MM.1S (cell line): ENCODE results near the gene PKD2L1.
A peak's percentile ranks its signal among the peaks of the same experiment; 100 is the strongest.
"Not testable (repeated sequence)": the region's sequence is repeated elsewhere in the genome, so short reads cannot be mapped to it uniquely, and the experiment has no call there.

Source experiments
- DNase-seq: peaks from one replicate; pipeline ENCODE4 v3.0.0-alpha.2; 2015
- H2AFZ ChIP-seq: fragments of 300-600 bp; sonication (generic); 2 replicates; pipeline ENCODE4 v1.6.0; 2016; ENCODE audit warnings: antibody characterized with exemption, low read length
- H3F3A ChIP-seq: fragments of 300-600 bp; sonication (generic); 2 replicates; pipeline ENCODE4 v1.6.1; 2016; ENCODE audit warnings: mild to moderate bottlenecking, antibody characterized with exemption, low read length, moderate library complexity, mixed read lengths; ENCODE audit not compliant: insufficient read depth
- H3K27ac ChIP-seq: fragments of 300-600 bp; sonication (generic); 2 replicates; pipeline ENCODE4 v1.5.1; 2016; ENCODE audit warnings: mild to moderate bottlenecking, low read length
- H3K27me3 ChIP-seq: fragments of 300-600 bp; sonication (generic); replicated peaks from 2 replicates; pipeline ENCODE4 v1.6.0; 2016; ENCODE audit warnings: low read length; ENCODE audit not compliant: insufficient read depth
- H3K36me3 ChIP-seq: fragments of 300-600 bp; sonication (generic); replicated peaks from 2 replicates; pipeline ENCODE4 v1.6.1; 2016; ENCODE audit warnings: mild to moderate bottlenecking, low read length, mixed read lengths; ENCODE audit not compliant: insufficient read depth
- H3K4me1 ChIP-seq: fragments of 300-600 bp; sonication (generic); 2 replicates; pipeline ENCODE4 v1.6.1; 2016; ENCODE audit warnings: low read length, mixed read lengths
- H3K4me2 ChIP-seq: fragments of 300-600 bp; sonication (generic); 2 replicates; pipeline ENCODE4 v1.6.0; 2016; ENCODE audit warnings: low read depth, low read length
- H3K4me3 ChIP-seq: fragments of 300-600 bp; sonication (generic); 2 replicates; pipeline ENCODE4 v1.5.1; 2016; ENCODE audit warnings: low read length, mixed read lengths
- H3K79me2 ChIP-seq: fragments of 300-600 bp; sonication (generic); 2 replicates; pipeline ENCODE4 v1.6.1; 2016; ENCODE audit warnings: mixed run types, low read length, mixed read lengths
- H3K9ac ChIP-seq: fragments of 300-600 bp; sonication (generic); 2 replicates; pipeline ENCODE4 v1.6.1; 2016; ENCODE audit warnings: low read length, mixed read lengths
- H3K9me2 ChIP-seq: fragments of 300-600 bp; sonication (generic); replicated peaks from 2 replicates; pipeline ENCODE4 v1.6.1; 2016; ENCODE audit warnings: mild to moderate bottlenecking, low read length, mixed read lengths; ENCODE audit not compliant: insufficient read depth
- H3K9me3 ChIP-seq: fragments of 300-600 bp; sonication (generic); replicated peaks from 2 replicates; pipeline ENCODE4 v1.6.1; 2016; ENCODE audit warnings: mild to moderate bottlenecking, low read length, mixed read lengths; ENCODE audit not compliant: insufficient read depth
- H4K20me1 ChIP-seq: fragments of 300-600 bp; sonication (generic); 2 replicates; pipeline ENCODE4 v1.6.1; 2016; ENCODE audit warnings: mild to moderate bottlenecking, low read length, moderate library complexity, mixed read lengths; ENCODE audit not compliant: insufficient read depth
- EZH2 ChIP-seq: fragments of 300-600 bp; sonication (generic); optimal IDR thresholded peaks from 2 replicates; pipeline ENCODE3; 2017; ENCODE audit warnings: low read depth, mild to moderate bottlenecking, antibody characterized with exemption, low read length, mixed read lengths
- EZH2phosphoT487 ChIP-seq: fragments of 300-600 bp; sonication (generic); IDR thresholded peaks from 2 replicates; pipeline ENCODE4 v1.6.1; 2018; ENCODE audit warnings: antibody characterized with exemption, low read length
- TF ChIP-seq, protein P1 (sequence below): fragments of 300-600 bp; sonication (generic); IDR thresholded peaks from 2 replicates; pipeline ENCODE4 v1.5.1; 2016; ENCODE audit warnings: antibody characterized with exemption, low read length, mixed read lengths

PKD2L1 gene

DNA sequence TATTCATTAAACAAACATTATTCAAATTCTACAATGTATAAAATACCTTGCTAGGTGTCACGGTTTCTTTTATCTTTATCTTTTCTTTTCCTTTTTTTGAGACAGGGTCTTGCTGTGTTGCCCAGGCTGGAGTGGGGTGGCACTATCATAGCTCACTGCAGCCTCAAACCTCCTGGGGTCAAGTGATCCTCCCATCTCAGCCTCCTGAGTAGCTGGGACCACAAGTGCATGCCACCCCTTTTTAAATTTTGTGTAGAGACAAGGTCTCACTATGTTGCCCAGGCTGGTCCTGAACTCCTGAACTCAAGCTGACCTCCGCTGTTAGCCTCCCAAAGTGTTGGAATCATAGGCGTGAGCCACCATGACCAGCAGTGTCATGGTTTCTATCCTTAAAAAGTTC, 25.6 kb downstream of the PKD2L1 start:
- no peak overlapping the region for H3K4me2 ChIP-seq

DNA sequence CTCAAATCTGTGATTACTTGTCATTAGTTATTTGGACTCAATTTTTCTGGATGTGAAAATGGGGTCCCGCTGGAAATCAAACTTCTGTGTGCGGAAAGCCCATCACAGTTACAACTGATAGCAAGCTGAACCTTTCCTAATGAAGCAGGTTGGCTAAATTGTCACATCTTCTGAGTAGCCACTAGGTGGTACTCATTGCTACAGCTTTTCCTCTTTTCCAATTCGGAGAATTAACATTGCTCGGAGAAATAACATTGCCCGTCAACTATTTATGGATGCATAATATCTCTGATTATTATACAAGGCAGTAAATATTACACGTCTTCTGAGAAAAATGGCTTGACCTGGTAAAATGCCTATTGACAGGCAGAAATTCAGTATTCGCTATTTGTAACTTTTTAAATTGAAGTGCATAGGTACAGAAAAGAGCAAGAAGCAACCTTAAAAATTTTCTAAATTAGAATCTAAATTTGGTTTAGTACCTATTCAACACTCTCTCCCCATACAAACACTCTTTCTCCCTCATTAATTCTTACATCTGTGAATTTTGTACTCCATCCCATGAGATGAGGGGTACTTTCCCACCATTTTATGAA, 26.2 kb downstream of the PKD2L1 start:
- Histone ChIP-seq H3K79me2 (no peaks in the 10 kb centered on the region), H3K36me3 (no peaks in the 10 kb centered on the region), H3K4me2 (no peak overlapping the region), H3K9ac (no peak overlapping the region), H4K20me1 (no peaks in the 10 kb centered on the region), H3K4me1 (peaks cover 10% of the 10 kb centered on the region), H3K4me3 (no peak overlapping the region), H3K27ac (no peak overlapping the region), H3K9me2 (no peaks in the 10 kb centered on the region), H3F3A (0 out of 2 replicates have a peak, but pooled peaks cover 3% of the 10 kb centered on the region), H2AFZ (no peak overlapping the region), H3K9me3 (no peaks in the 10 kb centered on the region), H3K27me3 (no peaks in the 10 kb centered on the region)
- peak; percentile 48 for DNase-seq
- TF ChIP-seq EZH2 (no peak), EZH2phosphoT487 (no peak)
- TF ChIP-seq, protein P1, sequence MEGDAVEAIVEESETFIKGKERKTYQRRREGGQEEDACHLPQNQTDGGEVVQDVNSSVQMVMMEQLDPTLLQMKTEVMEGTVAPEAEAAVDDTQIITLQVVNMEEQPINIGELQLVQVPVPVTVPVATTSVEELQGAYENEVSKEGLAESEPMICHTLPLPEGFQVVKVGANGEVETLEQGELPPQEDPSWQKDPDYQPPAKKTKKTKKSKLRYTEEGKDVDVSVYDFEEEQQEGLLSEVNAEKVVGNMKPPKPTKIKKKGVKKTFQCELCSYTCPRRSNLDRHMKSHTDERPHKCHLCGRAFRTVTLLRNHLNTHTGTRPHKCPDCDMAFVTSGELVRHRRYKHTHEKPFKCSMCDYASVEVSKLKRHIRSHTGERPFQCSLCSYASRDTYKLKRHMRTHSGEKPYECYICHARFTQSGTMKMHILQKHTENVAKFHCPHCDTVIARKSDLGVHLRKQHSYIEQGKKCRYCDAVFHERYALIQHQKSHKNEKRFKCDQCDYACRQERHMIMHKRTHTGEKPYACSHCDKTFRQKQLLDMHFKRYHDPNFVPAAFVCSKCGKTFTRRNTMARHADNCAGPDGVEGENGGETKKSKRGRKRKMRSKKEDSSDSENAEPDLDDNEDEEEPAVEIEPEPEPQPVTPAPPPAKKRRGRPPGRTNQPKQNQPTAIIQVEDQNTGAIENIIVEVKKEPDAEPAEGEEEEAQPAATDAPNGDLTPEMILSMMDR: peak; percentile 75

More for the DNA sequence above, 25.6 kb downstream of the PKD2L1 start:
- H3K4me1 ChIP-seq: peaks cover 15% of the 10 kb centered on the region
- no peaks in the 10 kb centered on the region for H3K9me3 ChIP-seq
- no peak overlapping the region for H3K9ac ChIP-seq
- H3K9me2 ChIP-seq: no peaks in the 10 kb centered on the region
- TF ChIP-seq EZH2: no peak
- TF ChIP-seq EZH2phosphoT487: no peak
- TF ChIP-seq, protein P1: no peak
- H3K79me2 ChIP-seq: no peaks in the 10 kb centered on the region
- no peaks in the 10 kb centered on the region for H4K20me1 ChIP-seq
- H2AFZ ChIP-seq: no peak overlapping the region
- no peaks in the 10 kb centered on the region for H3K27me3 ChIP-seq
- no peak overlapping the region for H3K27ac ChIP-seq
- 0 out of 2 replicates have a peak, but pooled peaks cover 5% of the 10 kb centered on the region for H3F3A ChIP-seq
- no peak for DNase-seq
- H3K36me3 ChIP-seq: no peaks in the 10 kb centered on the region
- no peak overlapping the region for H3K4me3 ChIP-seq

DNA sequence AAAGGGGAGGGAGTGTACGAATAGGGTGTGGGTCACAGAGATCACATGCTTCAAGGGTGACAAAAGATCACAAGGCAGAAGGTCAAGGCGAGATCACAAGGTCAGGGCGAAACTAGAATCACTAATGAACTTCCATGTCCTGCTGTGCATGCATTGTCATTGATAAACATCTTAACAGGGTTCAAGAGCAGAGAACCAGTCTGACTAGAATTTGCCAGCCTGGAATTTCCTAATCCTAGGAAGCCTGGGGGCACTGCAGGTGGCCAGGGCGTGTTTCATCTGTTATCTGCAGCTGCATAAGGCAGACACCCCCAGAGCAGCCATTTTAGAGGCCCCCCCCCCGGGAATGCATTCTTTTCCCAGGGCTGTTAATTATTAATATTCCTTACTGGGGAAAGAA, 28.9 kb downstream of the PKD2L1 start:
- not testable (repeated sequence) for H4K20me1 ChIP-seq, H3K9me3 ChIP-seq, H3K36me3 ChIP-seq, H3K27me3 ChIP-seq, H3K4me3 ChIP-seq, H3K9me2 ChIP-seq, H3K79me2 ChIP-seq, H2AFZ ChIP-seq, H3K9ac ChIP-seq, H3K4me2 ChIP-seq, H3F3A ChIP-seq, H3K4me1 ChIP-seq, H3K27ac ChIP-seq, DNase-seq

DNA sequence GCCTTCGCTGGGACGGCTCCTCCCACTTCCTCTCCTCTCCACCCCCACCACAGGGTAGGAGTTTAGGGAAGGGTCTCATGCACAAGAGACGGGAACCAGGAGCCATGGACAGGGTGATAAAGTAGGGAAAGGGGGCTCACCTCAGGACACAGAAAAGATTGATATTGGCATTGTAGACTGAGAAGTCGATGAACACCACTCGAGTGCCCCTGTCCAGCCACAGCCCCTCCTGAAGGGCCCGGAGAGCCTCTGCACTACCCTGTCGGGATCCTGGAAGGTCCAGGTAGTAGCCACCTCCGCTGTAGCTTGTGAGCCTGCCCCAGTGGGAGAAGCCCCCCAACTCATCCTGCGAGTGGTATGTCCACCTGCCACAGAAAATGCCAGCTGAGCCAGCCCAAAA, 32.8 kb downstream of the PKD2L1 start:
- H3F3A ChIP-seq: no peaks in the 10 kb centered on the region

More for the DNA sequence above, 32.8 kb downstream of the PKD2L1 start:
- Histone ChIP-seq H3K79me2 (no peaks in the 10 kb centered on the region), H3K4me1 (no peaks in the 10 kb centered on the region), H3K4me3 (no peak overlapping the region), H3K27me3 (peaks cover 5% of the 10 kb centered on the region; the same call in 1 of the 2 replicates), H3K9me2 (no peaks in the 10 kb centered on the region), H3K36me3 (no peaks in the 10 kb centered on the region), H3K4me2 (no peak overlapping the region), H2AFZ (no peak overlapping the region), H3K9ac (no peak overlapping the region), H4K20me1 (no peaks in the 10 kb centered on the region), H3K27ac (no peak overlapping the region), H3K9me3 (no peaks in the 10 kb centered on the region)
- TF ChIP-seq, protein P1: no peak
- TF ChIP-seq EZH2phosphoT487: no peak
- no peak for TF ChIP-seq EZH2
- no peak for DNase-seq
